T-helper 22 cell (primary cell): Measurements from ENCODE around the gene IDH3A.
"Not testable (repeated sequence)": the region's sequence is repeated elsewhere in the genome, so short reads cannot be mapped to it uniquely, and the experiment has no call there.

Experiments
- DNase-seq: peaks from one replicate; pipeline ENCODE4 v3.0.0-alpha.2; 2020; ENCODE audit warnings: low read depth

The IDH3A gene

DNA sequence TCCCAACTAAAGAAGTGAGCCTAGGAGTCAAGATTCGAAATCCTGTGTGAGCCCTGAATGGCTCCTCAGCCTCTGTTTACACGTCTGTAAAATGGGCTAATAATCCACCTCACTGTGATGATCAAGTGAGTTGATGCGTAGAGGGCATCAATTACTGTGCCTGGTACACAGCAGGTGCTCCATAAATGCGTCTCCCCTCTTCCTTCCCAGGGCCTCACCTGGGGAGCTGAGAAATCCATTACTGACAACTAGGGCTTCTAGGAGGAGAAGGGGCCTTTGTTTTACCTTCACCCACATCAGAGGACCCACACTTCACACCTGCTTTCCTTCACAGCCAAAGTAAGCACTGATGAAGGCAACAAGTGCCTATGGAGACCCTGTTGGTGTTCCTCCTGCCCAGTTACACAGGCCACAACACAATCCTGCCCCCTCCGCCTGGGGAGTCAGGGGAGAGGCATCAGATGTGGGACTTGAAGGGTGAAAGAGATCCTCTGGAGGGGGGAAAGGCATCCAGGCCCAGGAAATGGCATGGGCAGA lies 19.3 kb upstream of the IDH3A start:
- no peak for DNase-seq

GRCh38 chr15:78130466-78131294 lies 18.5 kb upstream of the IDH3A start:
- no peak for DNase-seq

DNA sequence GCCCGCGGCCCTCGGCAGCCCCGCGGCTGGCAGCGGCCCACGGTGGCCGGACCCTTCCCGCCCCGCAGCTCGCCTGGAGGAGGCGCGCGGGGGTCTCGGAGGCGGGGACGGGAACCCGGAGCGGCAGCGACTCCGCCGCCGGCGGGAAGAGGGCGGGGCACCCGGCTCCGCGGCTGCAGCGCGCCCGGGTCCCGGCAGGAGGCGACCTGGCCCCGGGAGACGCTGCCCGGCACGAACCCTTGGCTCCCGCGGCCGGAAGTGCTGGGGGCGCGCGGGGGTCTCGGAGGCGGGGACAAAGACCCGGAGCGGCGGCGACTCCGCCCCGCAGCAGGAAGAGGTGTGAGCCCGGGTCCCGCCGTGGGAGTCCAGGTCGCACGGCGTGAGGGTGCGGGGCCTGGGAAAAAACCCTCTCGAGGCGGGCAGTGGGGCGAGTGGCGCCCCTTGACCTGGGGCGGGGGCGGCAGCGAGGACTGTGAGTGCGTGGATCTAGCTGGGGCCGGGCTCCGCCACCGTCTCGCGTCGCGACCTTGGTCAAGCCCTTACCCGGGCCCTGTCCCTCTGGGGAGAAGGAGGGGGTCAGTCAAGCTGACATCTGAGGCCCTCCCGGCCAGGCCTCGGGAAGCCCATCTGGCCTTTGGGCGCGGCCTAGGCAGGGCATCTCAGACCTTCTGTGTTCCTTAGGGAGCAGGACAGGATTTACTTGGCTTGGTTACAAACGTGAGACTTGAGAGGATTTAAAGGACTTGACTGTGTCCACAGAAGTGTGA lies 17.7 kb upstream of the IDH3A start, which contains the start of gene CIB2:
Gene CIB2, minus strand, starts transcription at position 151 of the 767 bp plus-strand sequence. CDS start 230 bp downstream, outside the sequence.
- DNase-seq = peak; percentile 62

DNA sequence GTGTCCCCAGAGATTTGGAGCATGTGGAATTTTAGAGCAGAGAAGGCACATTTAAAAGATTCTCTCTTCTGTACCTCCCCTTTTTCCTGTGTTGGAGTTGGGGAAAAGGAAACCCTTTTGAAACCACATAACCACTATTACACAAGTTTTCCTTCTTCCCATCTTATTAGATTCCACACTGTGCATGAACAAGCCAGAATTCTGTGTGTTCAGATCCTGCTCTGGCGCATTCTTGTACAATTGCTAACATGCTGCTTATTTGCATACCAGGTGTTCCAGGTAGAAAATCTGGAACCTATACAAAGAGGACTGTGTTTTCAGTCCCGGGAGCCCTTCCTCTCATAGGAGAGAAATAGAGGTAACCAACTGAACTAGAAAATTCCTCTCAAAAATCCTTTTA lies 15.4 kb upstream of the IDH3A start:
- DNase-seq = no peak

- no peak for DNase-seq
These were observed 9.6 kb upstream of the IDH3A start for GRCh38 chr15:78139578-78139977.

GRCh38 chr15:78140292-78140691 lies 8.9 kb upstream of the IDH3A start:
- no peak for DNase-seq

DNA sequence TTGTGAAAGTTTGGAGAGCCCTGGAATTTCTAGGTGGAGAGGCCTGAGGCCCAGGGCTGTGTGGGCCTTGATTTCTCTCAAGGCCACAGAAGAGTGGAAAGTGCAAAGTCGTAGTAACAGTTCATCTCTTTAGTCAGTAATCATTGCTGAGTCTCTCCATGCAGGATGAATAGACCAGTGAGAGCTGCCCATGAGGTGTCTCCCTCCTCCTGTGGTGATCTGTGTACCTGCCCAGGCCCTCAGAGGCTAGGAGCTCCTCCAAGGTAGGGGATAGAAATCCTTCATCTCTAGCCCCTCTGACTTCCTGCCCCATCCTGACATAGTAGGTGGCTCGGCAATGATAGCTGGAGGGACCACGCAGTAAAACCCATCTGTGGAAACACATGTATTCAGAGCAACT lies 6.8 kb upstream of the IDH3A start:
- no peak for DNase-seq

DNA sequence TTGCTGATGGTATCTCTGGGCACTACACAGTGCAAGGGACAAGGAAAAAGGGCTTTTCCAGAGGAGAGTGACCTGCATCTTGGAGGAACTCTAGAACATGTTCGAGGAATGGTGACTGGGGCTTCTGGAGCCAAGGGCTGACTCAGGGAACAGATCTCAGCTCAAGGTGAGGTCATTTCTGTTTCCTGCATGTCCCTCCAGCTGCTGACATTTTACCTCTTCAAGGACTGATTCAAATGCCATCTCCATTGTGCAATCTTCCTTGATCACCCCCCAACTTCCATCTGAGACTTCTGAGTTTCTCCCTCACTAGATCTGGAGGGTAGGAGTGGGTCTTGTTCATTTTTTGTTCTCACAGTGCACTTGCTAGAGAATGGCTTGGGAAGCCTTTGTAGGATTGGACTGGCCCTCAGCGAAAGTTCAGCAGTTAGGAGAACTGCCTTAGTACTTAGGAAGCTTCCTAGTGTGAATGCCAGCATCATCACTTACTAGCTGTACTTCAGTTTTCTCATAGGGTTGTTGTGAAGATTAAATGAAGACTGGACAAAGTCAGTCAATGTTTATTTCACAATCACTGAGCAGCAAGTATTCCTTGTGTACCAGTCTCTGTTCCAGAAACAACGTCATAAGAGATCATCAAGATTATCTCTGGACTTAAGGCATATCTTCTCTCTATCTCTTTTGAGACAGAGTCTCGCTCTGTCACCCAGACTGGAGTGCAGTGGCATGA lies 2.6 kb upstream of the IDH3A start:
- no peak for DNase-seq

DNA sequence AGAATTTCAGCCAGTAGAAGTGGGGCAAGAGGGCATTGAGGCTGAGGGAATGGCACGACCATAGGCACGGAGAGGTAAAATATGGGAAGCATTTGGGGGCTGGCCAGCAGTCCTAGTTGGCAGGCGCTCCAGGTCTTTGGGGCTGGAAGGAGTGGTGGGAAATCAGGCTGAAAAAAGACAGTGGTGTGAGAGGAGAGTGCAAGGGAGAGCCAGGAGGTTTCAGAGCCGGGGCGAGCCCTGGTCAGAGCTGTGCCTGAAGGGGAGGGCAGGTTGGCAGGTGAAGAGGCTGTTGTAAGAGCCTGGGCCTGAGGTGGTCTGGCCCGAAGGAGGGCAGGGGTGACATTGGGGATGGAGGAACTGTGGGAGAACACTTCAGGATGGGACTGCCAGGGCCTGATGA lies 1.6 kb upstream of the IDH3A start:
- DNase-seq = no peak

DNA sequence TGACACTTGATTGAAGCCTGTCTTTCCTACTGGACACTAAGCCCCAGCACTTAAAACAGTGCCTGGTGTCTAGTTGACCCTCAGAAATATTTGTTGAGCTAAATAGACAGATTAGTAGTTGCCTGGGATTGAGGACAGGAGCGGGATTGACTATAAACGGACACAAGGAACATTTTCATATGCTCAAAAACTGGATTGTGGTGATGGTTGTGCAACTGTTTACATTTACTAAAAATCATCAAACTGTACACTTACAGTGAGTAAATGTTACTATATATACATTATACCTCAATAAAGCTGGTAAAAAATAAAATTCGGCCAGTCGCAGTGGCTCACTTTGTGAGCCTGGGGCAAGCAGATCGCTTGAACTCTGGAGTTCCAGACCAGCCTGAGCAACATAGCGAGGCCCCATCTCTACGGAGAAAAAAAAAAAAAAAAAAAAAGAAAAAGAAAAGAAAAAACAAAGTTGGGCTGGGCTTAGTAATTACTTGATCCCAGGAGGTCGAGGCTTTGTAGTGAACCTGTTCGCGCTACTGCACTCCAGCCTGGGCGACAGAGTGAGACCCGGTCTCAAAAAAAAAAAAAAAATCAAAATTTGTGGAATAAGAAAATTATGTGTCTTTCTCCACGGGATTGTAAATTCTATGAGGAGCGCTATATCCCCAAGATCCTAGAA lies 632 bp upstream of the IDH3A start:
- DNase-seq = no peak

DNA sequence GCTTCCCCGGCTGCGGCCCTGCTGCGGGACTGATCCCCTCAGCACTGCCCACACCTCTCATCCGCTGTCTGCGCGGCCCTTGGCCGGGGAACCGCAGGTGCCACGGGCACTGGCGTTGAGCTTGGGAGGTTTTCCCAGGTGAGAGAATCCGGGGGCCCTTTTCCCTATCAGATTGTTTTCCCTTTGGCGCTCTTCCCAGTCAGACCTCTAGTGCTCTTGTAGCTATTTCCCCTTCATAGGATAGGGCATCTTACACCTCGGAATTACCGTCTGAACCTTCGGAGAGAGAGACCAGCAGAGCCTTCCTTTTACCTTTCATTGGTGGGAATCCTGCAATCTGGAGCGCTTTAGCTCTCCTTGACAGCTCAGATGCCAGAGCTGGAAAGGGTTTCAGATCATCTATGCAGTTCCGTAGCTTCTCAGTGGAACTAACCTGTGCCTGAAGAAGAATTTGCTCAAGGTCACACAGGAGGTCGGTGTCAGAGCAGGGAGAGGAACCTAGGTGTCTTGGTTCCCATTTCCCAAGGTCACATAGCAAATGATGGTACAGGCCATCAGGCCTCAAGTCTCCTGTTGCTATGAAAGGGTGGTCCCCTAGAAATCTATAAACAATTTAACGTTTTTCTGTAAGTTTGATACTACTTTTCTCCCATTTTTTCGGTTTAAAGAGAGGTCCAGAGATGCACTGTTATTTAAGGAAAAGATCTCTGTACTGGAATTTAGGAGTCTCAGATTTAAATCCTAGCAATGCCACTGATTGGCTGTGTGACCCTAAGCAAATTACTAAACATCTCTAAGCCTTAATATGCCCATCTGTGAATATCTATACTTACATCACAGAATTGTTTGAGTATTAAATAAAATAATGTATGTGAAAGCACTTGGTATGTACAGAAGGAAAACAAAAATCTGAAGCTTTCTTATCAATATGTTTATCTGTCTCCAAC lies 916 bp downstream of the IDH3A start:
- no peak for DNase-seq

- DNase-seq = not testable (repeated sequence)
These were observed 1.9 kb downstream of the IDH3A start for GRCh38 chr15:78151075-78151474.

GRCh38 chr15:78154955-78155354 lies 5.8 kb downstream of the IDH3A start:
- no peak for DNase-seq

GRCh38 chr15:78155355-78155939 lies 6.3 kb downstream of the IDH3A start:
- DNase-seq = no peak

DNA sequence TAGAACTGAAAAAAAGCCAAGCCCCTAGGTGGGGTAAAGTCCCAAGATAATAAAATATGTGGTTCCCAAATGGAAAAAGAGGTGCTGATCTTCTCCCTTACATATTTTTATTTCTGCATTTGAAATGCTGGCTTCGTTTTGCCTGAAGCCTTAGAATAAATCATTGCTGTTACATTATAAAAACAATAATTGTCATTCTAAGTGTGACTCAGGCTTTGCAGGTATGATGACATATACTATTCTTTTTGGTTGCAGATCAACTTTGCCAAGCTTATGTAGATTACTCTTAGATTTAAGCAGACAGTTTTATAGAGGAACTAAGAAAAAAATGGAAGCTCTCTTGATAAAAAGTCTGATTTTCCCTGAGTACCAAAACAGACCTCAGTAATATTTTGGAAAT lies 7.5 kb downstream of the IDH3A start:
- no peak for DNase-seq

DNA sequence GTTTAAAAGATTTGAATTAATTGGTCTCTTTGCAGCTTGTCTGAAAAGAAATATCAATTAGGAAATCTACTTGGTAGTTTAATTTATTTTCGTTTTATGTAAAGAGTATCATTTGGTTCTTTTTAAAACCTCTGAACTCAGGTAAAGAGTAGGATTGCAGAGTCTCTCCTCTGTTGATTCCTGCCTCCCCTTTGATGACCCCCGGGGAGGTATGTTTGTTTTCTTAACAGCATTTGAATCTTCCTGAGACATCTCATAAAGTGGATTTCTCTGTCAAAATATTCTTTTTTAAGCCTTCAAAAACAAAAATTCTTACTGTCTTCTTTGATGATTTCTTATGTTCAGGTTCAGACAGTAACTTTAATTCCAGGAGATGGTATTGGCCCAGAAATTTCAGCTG lies 8.0 kb downstream of the IDH3A start:
- no peak for DNase-seq

GRCh38 chr15:78159395-78159794 lies 10.2 kb downstream of the IDH3A start:
- no peak for DNase-seq

- peak; percentile 17 for DNase-seq
These were observed 12.9 kb downstream of the IDH3A start for GRCh38 chr15:78162038-78162437.

GRCh38 chr15:78164010-78164409 lies 14.8 kb downstream of the IDH3A start:
- no peak for DNase-seq

GRCh38 chr15:78167227-78167888 lies 18.2 kb downstream of the IDH3A start:
- no peak for DNase-seq
